Parathyroid adenoma (tissue), 2 donors: Measurements from ENCODE around the gene PRLH.

ENCODE experiments used
- H2AFZ ChIP-seq: fragments of 300-600 bp; sonication (generic); one replicate; pipeline ENCODE4 v1.7.0; 2017; ENCODE audit warnings: antibody characterized with exemption, mild to moderate bottlenecking
- H3K27ac ChIP-seq: fragments of 300-600 bp; sonication (generic); one replicate; pipeline ENCODE4 v1.7.0; 2017
- H3K27me3 ChIP-seq: fragments of 300-600 bp; sonication (generic); one replicate; pipeline ENCODE4 v1.7.0; 2017; ENCODE audit warnings: low read length; ENCODE audit not compliant: control insufficient read depth, insufficient read depth
- H3K36me3 ChIP-seq: fragments of 300-600 bp; sonication (generic); one replicate; pipeline ENCODE4 v1.7.0; 2017; ENCODE audit warnings: low read length; ENCODE audit not compliant: control insufficient read depth, insufficient read depth
- H3K4me1 ChIP-seq: fragments of 300-600 bp; sonication (generic); one replicate; pipeline ENCODE4 v1.7.0; 2017; ENCODE audit warnings: control low read depth
- H3K4me2 ChIP-seq: fragments of 300-600 bp; sonication (generic); one replicate; pipeline ENCODE4 v1.7.0; 2017; ENCODE audit warnings: low read length
- H3K4me3 ChIP-seq: fragments of 300-600 bp; sonication (generic); one replicate; pipeline ENCODE4 v1.7.0; 2017; ENCODE audit warnings: low read depth, low read length
- H3K79me2 ChIP-seq: fragments of 300-600 bp; sonication (generic); one replicate; pipeline ENCODE4 v1.7.0; 2017; ENCODE audit warnings: control low read depth
- H3K9ac ChIP-seq: fragments of 300-600 bp; sonication (generic); one replicate; pipeline ENCODE4 v1.7.0; 2017; ENCODE audit warnings: mild to moderate bottlenecking
- H3K9me3 ChIP-seq: fragments of 300-600 bp; sonication (generic); one replicate; pipeline ENCODE4 v1.7.0; 2017; ENCODE audit warnings: low read length; ENCODE audit not compliant: control insufficient read depth
- CTCF ChIP-seq: fragments of 300-600 bp; sonication (generic); IDR thresholded peaks from one replicate; pipeline ENCODE4 v1.7.0; 2017; ENCODE audit warnings: antibody characterized with exemption, mild to moderate bottlenecking
- donor health status: primary hyperparathyroidism.

PRLH gene

GRCh38 chr2:237601453-237602116 lies 35.2 kb downstream of the PRLH start:
- Histone ChIP-seq H3K27ac (no peak overlapping the region), H3K4me3 (no peak overlapping the region), H3K36me3 (no peaks in the 10 kb centered on the region), H3K4me2 (no peak overlapping the region), H2AFZ (no peak overlapping the region), H3K27me3 (no peaks in the 10 kb centered on the region), H3K9me3 (no peaks in the 10 kb centered on the region), H3K9ac (no peak overlapping the region), H3K79me2 (no peaks in the 10 kb centered on the region), H3K4me1 (peaks cover 11% of the 10 kb centered on the region)
- TF ChIP-seq CTCF, result no peak

DNA sequence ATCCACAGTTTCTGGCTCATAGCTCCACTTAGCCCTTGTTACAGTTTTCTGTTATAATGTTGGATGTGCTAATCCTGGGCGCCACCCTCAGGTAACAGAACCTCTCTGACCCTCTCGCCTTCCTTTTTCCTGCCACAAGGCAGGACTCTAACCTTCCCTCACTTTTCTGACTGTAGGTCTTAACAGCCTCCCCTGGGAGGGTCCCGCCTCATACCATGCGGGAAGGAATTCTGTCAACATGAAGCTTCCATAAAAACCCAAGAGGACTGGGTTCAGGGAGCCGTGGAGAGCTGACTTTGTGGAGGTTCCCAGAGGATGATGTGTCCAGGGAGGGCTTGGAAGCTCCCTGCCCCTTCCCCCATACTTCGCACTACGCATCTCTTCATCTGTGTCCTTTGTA lies 36.0 kb downstream of the PRLH start:
- Histone ChIP-seq H3K27ac (no peak overlapping the region), H3K4me3 (no peak overlapping the region), H2AFZ (no peak overlapping the region), H3K27me3 (no peaks in the 10 kb centered on the region), H3K9me3 (no peaks in the 10 kb centered on the region), H3K4me1 (peaks cover 11% of the 10 kb centered on the region), H3K36me3 (no peaks in the 10 kb centered on the region), H3K9ac (no peak overlapping the region), H3K4me2 (no peak overlapping the region), H3K79me2 (no peaks in the 10 kb centered on the region)
- no peak for TF ChIP-seq CTCF

DNA sequence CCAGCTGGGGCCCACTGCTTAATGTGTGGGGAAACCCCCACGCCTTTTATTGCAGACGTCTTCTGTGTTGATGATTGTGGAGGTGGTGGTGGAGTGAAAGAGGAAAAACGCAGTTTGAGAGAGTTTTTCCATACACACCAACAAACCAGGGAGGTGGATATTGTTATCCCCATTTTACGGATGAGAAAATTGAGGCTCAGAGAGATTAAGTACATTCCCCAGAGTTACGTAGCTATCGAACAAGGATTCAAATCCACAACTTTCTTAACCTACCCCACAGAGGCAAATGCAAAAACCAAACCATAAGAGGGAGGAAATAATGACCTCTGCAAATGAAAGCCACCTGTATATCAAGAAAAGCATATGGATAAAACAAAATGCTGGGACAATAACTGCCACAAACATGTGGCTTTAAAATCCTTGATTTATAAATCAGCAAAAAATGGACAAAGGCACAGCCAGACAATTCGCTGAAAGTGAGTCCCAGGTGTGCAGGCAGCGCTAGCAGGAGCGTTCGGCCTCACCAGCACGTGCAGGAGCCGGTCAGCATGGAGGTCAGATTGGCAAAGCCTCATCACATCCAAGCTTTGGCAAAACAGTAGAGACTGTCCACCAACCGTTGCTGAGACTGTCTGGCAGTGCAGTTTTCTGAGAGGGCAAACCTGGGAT lies 36.8 kb downstream of the PRLH start:
- no peaks in the 10 kb centered on the region for H3K27me3 ChIP-seq
- no peak overlapping the region for H3K9ac ChIP-seq

GRCh38 chr2:237603718-237604362 lies 37.5 kb downstream of the PRLH start:
- Histone ChIP-seq H3K4me2 (no peak overlapping the region), H2AFZ (peak overlapping the region; percentile 9), H3K4me3 (no peak overlapping the region), H3K79me2 (no peaks in the 10 kb centered on the region), H3K27me3 (no peaks in the 10 kb centered on the region), H3K36me3 (no peaks in the 10 kb centered on the region), H3K9me3 (no peaks in the 10 kb centered on the region), H3K9ac (no peak overlapping the region), H3K27ac (peak overlapping the region; percentile 64), H3K4me1 (peaks cover 11% of the 10 kb centered on the region)
- TF ChIP-seq CTCF, result no peak

More for the DNA sequence above, 36.8 kb downstream of the PRLH start:
- no peak overlapping the region for H3K4me3 ChIP-seq
- H3K4me2 ChIP-seq, result no peak overlapping the region
- TF ChIP-seq CTCF, result no peak
- H3K27ac ChIP-seq, result no peak overlapping the region
- no peaks in the 10 kb centered on the region for H3K79me2 ChIP-seq
- H3K4me1 ChIP-seq, result peaks cover 11% of the 10 kb centered on the region
- H3K36me3 ChIP-seq, result no peaks in the 10 kb centered on the region
- no peaks in the 10 kb centered on the region for H3K9me3 ChIP-seq
- peak overlapping the region; percentile 9 for H2AFZ ChIP-seq
